Fibroblast of villous mesenchyme (primary cell): ENCODE measurements around the gene IER3IP1. TPM values are rescaled to one million over a fixed set of nuclear protein-coding genes. Genes with fewer than 3 reads are reported as not detected.

Source experiments
- DNase-seq: peaks from one replicate; pipeline ENCODE4 v3.0.0-alpha.2; 2010; ENCODE audit warnings: low read depth
- H3K4me3 ChIP-seq: 2 replicates; pipeline ENCODE4 v1.5.1; 2011; ENCODE audit warnings: low read depth, mild to moderate bottlenecking, low read length
- CTCF ChIP-seq: IDR thresholded peaks from 2 replicates; pipeline ENCODE4 v1.5.1; 2012; ENCODE audit warnings: low read depth, mild to moderate bottlenecking, low read length; ENCODE audit not compliant: insufficient read depth
- total RNA-seq: library from RNA; depleted of rRNA; stranded (reverse); fragments of >200 nt; gene quantifications from 2 replicates; pipeline ENCODE4 v1.2.3, GENCODE V29; 2012

IER3IP1 gene
- total RNA-seq, 1 donor: 27.6 TPM

- DNase-seq: no peak
- TF ChIP-seq CTCF: no peak
- H3K4me3 ChIP-seq: no peak overlapping the region
Measured at GRCh38 chr18:47143153-47143552, 33.0 kb downstream of the IER3IP1 start.

- no peak overlapping the region for H3K4me3 ChIP-seq
- no peak for TF ChIP-seq CTCF
- no peak for DNase-seq
Measured at GRCh38 chr18:47141289-47141688, 34.9 kb downstream of the IER3IP1 start.

GRCh38 chr18:47121146-47121545 lies 55.0 kb downstream of the IER3IP1 start:
- TF ChIP-seq CTCF: no peak
- DNase-seq: no peak
- H3K4me3 ChIP-seq: no peak overlapping the region

GRCh38 chr18:47120428-47120827 lies 55.7 kb downstream of the IER3IP1 start:
- no peak for DNase-seq
- H3K4me3 ChIP-seq: no peak overlapping the region
- TF ChIP-seq CTCF: no peak

- H3K4me3 ChIP-seq: no peak overlapping the region
- no peak for DNase-seq
- TF ChIP-seq CTCF: no peak
Measured at GRCh38 chr18:47118981-47119380, 57.2 kb downstream of the IER3IP1 start.

GRCh38 chr18:47115205-47115604 lies 61.0 kb downstream of the IER3IP1 start:
- no peak overlapping the region for H3K4me3 ChIP-seq
- TF ChIP-seq CTCF: no peak
- no peak for DNase-seq

GRCh38 chr18:47113796-47114540 lies 62.2 kb downstream of the IER3IP1 start:
- no peak for TF ChIP-seq CTCF
- no peak for DNase-seq

More at GRCh38 chr18:47113796-47114540, 62.2 kb downstream of the IER3IP1 start:
- no peak overlapping the region for H3K4me3 ChIP-seq
